ENCODE data around the gene PRSS16.

The PRSS16 gene

DNA sequence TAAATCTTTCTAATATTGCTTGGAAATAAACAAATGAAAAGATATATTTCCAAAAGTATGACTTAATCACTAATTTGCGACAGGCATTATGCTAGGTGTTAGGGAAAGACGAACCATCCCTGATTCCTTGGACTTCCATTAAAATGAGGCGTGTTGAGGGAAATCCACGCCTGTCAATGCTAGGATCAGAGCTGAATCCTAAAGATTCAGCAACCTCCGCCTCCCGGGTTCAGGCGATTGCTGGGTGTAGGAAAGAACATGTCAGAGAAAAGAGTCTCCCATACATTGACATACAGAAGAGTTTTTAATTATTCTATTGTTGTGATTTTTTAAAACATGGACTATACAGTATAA is 16.8 kb upstream of the PRSS16 start:
- Mint-ChIP-seq H3K4me1 (ENCODE audit: low read depth in 2 of 2) (no peaks in the 10 kb centered on the region), H3K4me3 (no peak overlapping the region), H3K27me3 (peaks cover 74 to 92% of the 10 kb centered on the region in 2 donors), H3K27ac (no peak overlapping the region), H3K36me3 (ENCODE audit: insufficient read depth) (no peaks in the 10 kb centered on the region), H3K9me3 (no peaks in the 10 kb centered on the region)
- no peak for DNase-seq
- ATAC-seq (replicated peaks), result no peak

GRCh38 chr6:27234576-27234975 is 12.9 kb upstream of the PRSS16 start:
- Mint-ChIP-seq H3K4me1 (ENCODE audit: low read depth in 2 of 2) (peaks cover 12% of the 10 kb centered on the region in 2 donors), H3K36me3 (ENCODE audit: insufficient read depth) (peaks cover 20% of the 10 kb centered on the region), H3K9me3 (peaks cover 4 to 12% of the 10 kb centered on the region in 2 donors), H3K27me3 (peaks cover 69 to 96% of the 10 kb centered on the region in 2 donors), H3K27ac (no peak overlapping the region), H3K4me3 (peak overlapping the region in 1 of 2 donors; percentile 1)
- ATAC-seq (replicated peaks) (no peak), DNase-seq (no peak)

DNA sequence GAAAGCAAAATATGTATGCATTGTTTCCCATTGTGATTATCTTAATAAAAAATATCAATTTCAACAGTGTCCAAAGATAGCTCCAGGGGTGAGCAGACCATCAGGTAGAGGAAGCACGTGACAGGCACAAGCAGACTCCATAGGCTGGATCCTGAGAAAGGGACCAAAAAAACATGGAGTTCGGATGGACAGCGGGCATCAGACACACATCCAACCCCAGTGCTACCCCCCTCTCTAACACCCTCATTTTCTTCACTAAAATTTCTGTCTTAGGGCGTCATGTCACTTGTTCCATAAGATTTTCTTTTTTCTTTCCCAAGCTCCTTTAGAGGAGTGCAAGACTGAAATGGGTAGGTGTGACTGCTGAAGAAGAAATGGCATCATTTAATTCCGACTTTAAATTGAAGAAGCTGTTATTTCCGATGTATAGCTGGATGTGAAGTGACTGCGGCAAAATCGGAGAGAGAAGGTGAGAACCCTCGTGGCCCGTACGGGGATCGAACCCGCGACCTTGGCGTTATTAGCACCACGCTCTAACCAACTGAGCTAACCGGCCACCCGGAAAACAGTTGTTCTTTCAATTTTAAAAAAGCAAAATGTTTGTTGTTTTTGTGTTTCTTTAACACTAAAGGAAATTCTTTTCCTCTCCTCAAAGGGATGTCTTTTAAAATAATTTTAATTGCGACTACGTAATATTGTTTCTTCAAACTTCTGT is 10.3 kb upstream of the PRSS16 start:
- DNase-seq (peak in 1 of 3 experiments; percentile 16), ATAC-seq (replicated peaks) (no peak)
- peaks cover 70 to 91% of the 10 kb centered on the region in 2 donors for H3K27me3 Mint-ChIP-seq

GRCh38 chr6:27238010-27238983 is 9.2 kb upstream of the PRSS16 start:
- peaks cover 12% of the 10 kb centered on the region in 2 donors for H3K4me1 Mint-ChIP-seq (ENCODE audit: low read depth in 2 of 2)
- ATAC-seq (replicated peaks) (no peak), DNase-seq (no peak)
- peaks cover 4 to 12% of the 10 kb centered on the region in 2 donors for H3K9me3 Mint-ChIP-seq
- H3K27me3 Mint-ChIP-seq, result peaks cover 77 to 91% of the 10 kb centered on the region in 2 donors
- peaks cover 20% of the 10 kb centered on the region for H3K36me3 Mint-ChIP-seq (ENCODE audit: insufficient read depth)
- H3K4me3 Mint-ChIP-seq, result peak overlapping the region; percentile 25 to 37
- peak overlapping the region in 1 of 2 donors; percentile 49 for H3K27ac Mint-ChIP-seq

More for the DNA sequence above, 10.3 kb upstream of the PRSS16 start:
- Mint-ChIP-seq H3K9me3 (peaks cover 4 to 12% of the 10 kb centered on the region in 2 donors), H3K36me3 (ENCODE audit: insufficient read depth) (peaks cover 20% of the 10 kb centered on the region), H3K27ac (peak overlapping the region; percentile 49 to 60), H3K4me3 (peak overlapping the region; percentile 25 to 37), H3K4me1 (ENCODE audit: low read depth in 2 of 2) (peaks cover 12% of the 10 kb centered on the region in 2 donors)

GRCh38 chr6:27239258-27239657 is 8.2 kb upstream of the PRSS16 start:
- Mint-ChIP-seq H3K27me3 (peaks cover 74 to 88% of the 10 kb centered on the region in 2 donors), H3K4me1 (ENCODE audit: low read depth in 2 of 2) (peaks cover 12% of the 10 kb centered on the region in 2 donors), H3K36me3 (ENCODE audit: insufficient read depth) (peaks cover 20% of the 10 kb centered on the region), H3K4me3 (no peak overlapping the region), H3K27ac (no peak overlapping the region), H3K9me3 (peaks cover 4 to 12% of the 10 kb centered on the region in 2 donors)
- ATAC-seq (replicated peaks), result no peak
- DNase-seq, result no peak

DNA sequence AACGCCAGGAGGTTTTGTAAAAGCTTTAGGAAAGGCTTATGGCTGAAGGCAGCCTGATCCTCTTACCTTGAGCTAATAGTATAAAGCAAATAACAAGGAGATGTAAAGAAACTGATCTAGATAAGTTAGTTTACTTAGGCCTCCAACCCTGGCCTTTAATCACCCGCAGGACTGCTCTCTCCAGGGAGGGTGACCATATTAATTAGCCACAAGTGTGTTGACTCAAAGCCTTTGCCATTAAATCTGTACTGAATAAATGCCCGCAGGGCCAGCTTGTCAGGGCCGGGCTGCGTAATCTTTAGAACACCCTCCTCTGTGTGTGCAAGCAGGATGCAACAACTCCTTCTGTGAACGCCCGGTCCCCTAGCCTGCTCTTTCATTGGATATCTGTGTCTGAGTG is 6.1 kb upstream of the PRSS16 start:
- Mint-ChIP-seq H3K9me3 (peaks cover 4 to 12% of the 10 kb centered on the region in 2 donors), H3K4me3 (no peak overlapping the region), H3K27me3 (peaks cover 63 to 66% of the 10 kb centered on the region in 2 donors), H3K4me1 (ENCODE audit: low read depth in 2 of 2) (peaks cover 12% of the 10 kb centered on the region in 2 donors), H3K36me3 (ENCODE audit: insufficient read depth) (peaks cover 20% of the 10 kb centered on the region), H3K27ac (no peak overlapping the region)
- ATAC-seq (replicated peaks), result no peak
- DNase-seq, result no peak

DNA sequence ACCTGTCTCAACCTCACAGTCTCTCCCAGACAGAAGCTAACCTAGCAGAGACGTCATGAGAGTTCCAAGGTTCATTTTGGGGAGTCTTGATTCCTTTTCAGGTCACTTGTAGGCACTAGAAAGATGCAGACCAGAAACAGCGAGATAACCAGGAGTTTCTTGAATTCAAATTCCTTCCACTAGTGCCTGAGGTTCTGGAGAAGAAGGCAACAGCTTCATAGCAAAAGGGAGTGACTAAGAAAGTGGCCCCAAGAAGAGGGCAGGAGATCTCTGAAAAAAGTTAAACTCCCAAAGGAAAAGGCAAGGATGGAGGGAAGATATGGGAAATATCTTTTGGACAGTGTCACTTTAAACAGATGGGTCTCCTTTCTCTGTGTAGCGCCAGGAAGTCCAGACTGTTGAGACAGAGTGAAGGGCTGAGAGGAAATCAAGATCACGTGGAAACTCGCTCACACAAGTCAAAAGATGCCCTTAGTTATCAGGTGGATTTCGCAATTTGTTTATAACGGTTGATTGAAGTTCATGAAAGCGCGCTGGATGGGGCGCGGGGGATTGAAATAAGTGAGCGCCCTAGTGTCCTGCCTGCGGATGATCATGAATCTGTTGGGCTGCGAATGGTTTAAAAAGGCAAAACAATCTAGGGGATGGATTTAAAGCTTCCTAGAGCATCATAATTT is 4.8 kb upstream of the PRSS16 start:
- Mint-ChIP-seq H3K4me3 (no peak overlapping the region), H3K27me3 (peaks cover 50 to 53% of the 10 kb centered on the region in 2 donors), H3K27ac (no peak overlapping the region), H3K4me1 (ENCODE audit: low read depth in 2 of 2) (peaks cover 8 to 10% of the 10 kb centered on the region in 2 donors), H3K36me3 (ENCODE audit: insufficient read depth) (peaks cover 9% of the 10 kb centered on the region), H3K9me3 (peaks cover 0 to 2% of the 10 kb centered on the region in 2 donors)
- no peak for ATAC-seq (replicated peaks)
- DNase-seq, result no peak

DNA sequence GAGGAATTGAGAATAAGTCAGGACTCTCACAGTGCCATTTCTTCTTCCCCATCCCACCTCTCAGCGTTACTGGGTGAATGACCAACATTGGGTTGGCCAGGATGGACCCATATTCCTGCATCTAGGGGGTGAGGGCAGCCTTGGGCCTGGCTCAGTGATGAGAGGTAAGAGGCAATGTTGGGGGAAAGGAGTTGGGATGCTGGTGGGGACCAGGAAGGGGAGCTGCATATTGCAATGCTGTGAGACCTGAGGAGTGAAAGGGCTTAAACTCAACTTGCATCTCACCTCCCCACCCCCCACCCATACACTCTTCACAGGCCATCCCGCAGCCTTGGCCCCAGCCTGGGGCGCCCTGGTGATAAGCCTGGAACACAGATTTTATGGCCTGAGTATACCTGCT is 1.3 kb downstream of the PRSS16 start:
- no peak for ATAC-seq (replicated peaks)
- Mint-ChIP-seq H3K27ac (no peak overlapping the region), H3K9me3 (no peaks in the 10 kb centered on the region), H3K4me3 (no peak overlapping the region), H3K36me3 (ENCODE audit: insufficient read depth) (no peaks in the 10 kb centered on the region), H3K4me1 (ENCODE audit: low read depth in 2 of 2) (peaks cover 3 to 4% of the 10 kb centered on the region in 2 donors), H3K27me3 (peaks cover 16 to 19% of the 10 kb centered on the region in 2 donors)
- DNase-seq, result no peak

DNA sequence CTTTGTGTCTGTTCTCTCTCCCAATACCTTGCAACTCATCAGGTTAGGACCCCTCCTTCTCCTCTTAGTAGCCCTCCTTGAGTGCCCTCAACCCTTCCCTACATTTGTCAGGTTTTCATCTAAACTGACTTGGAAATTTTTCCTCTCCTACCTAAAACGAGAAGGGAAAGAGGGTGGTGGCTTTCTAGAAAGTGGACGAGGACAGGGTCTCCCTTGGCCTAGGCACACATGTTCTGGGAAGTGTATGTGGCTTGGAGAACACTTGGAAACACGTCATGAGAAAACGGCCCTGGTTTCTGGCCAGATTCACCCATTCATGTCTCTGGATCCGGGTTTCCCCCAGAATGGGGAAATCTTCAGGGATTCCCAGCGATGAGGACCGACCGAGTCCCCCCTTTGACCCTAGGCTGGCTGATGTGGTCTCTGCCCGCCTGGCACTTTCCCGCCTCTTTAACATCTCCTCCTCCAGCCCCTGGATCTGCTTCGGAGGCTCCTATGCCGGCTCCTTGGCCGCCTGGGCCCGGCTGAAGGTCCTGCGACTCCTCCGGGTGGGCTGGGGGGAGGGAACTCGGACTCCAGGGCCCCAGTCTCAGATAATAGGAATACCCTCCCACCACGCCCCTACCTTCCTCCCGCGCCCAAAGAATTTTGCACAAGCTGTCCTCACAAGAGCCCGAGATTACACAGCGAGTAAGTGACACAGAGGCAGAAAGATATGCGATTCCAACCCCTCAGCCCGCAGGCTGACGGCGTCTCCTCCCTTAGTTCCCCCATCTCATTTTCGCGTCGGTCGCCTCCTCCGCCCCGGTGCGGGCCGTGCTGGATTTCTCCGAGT is 3.0 kb downstream of the PRSS16 start:
- H3K9me3 Mint-ChIP-seq, result no peaks in the 10 kb centered on the region
- DNase-seq, result peak in 1 of 3 experiments; percentile 16
- H3K4me1 Mint-ChIP-seq (ENCODE audit: low read depth in 2 of 2), result peaks cover 3 to 4% of the 10 kb centered on the region in 2 donors
- no peaks in the 10 kb centered on the region for H3K36me3 Mint-ChIP-seq (ENCODE audit: insufficient read depth)
- H3K27me3 Mint-ChIP-seq, result peaks cover 25 to 30% of the 10 kb centered on the region in 2 donors
- ATAC-seq (replicated peaks), result peak; percentile 14
- H3K27ac Mint-ChIP-seq, result peak overlapping the region; percentile 66 to 70
- peak overlapping the region; percentile 87 to 90 for H3K4me3 Mint-ChIP-seq

DNA sequence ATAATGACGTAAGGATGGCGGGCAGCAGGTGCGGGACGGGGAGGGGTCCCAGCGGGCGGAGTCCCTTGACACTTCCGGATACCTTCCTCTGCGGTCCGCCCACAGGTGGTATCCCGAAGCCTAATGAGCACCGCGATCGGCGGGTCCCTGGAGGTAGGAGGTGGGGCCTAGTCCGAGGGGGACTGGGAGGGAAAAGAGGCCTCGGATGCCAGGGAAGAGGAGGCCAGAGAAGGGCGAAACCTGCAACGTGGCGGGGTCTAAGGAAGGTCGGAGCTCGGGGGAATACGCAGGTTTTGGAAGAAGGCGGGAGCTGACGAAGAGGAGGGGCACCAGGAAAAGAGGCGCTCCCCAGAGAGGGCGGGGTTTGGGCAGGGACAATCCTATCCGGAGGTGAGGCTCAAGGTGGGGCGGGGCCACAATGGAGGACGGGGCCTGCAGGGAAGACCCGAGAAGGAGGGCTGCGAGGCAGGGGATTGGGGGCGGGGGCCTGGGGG is 3.7 kb downstream of the PRSS16 start:
- Mint-ChIP-seq H3K4me3 (peak overlapping the region; percentile 87 to 90), H3K9me3 (no peaks in the 10 kb centered on the region), H3K27me3 (peaks cover 27 to 36% of the 10 kb centered on the region in 2 donors), H3K36me3 (ENCODE audit: insufficient read depth) (no peaks in the 10 kb centered on the region), H3K4me1 (ENCODE audit: low read depth in 2 of 2) (peaks cover 3 to 4% of the 10 kb centered on the region in 2 donors), H3K27ac (peak overlapping the region; percentile 66 to 70)
- DNase-seq (peak; percentile 27 to 29 (median 28)), ATAC-seq (replicated peaks) (peak; percentile 58)

DNA sequence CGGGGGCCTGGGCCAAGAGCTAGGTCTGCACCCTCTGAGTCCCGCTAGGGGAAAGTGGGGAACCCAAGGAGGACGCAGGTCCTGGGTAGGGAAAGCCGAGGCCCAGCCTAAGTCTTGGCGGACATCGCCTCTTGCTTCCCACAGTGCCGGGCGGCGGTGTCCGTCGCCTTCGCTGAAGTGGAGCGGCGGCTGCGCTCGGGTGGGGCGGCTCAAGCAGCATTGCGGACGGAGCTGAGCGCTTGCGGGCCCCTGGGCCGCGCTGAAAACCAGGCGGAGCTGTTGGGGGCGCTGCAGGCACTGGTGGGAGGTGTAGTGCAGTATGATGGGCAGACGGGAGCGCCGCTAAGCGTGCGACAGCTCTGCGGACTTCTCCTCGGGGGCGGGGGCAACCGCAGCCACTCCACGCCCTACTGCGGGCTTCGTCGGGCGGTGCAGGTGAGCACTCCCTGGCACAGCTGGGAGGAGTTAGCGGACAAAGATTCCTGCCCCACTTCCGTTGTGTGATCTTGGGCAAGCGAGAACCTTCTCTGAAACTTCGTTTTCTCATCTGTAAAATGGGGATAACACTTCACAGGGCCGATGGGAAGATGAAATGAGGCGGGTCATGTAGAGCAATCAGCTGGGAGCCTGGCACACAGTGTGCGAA is 4.2 kb downstream of the PRSS16 start:
- DNase-seq (peak; percentile 56 to 59 (median 57)), ATAC-seq (replicated peaks) (peak; percentile 92)
- Mint-ChIP-seq H3K36me3 (ENCODE audit: insufficient read depth) (no peaks in the 10 kb centered on the region), H3K4me3 (peak overlapping the region; percentile 87 to 90), H3K9me3 (no peaks in the 10 kb centered on the region), H3K27me3 (peaks cover 27 to 41% of the 10 kb centered on the region in 2 donors), H3K4me1 (ENCODE audit: low read depth in 2 of 2) (peaks cover 3 to 4% of the 10 kb centered on the region in 2 donors), H3K27ac (peak overlapping the region in 1 of 2 donors; percentile 6)

DNA sequence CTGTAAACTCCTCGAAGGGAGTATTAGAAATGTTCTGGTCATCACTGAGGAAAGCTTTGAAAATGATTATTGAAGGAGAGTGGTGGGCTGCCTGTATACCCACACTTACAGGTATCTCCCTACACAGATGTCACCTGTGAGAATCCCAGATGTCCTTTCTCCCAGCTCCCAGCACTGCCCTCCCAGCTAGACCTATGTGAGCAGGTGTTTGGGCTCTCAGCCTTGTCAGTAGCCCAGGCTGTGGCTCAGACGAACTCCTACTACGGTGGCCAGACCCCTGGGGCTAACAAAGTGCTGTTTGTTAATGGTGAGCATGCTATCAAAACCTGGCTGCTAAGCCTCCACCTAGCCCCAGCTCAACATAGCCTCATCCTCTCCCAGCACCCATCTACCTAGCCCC is 7.1 kb downstream of the PRSS16 start:
- peaks cover 3 to 4% of the 10 kb centered on the region in 2 donors for H3K4me1 Mint-ChIP-seq (ENCODE audit: low read depth in 2 of 2)
- no peak overlapping the region for H3K27ac Mint-ChIP-seq
- H3K4me3 Mint-ChIP-seq, result no peak overlapping the region
- no peak for DNase-seq
- no peaks in the 10 kb centered on the region for H3K9me3 Mint-ChIP-seq
- H3K27me3 Mint-ChIP-seq, result peaks cover 31 to 45% of the 10 kb centered on the region in 2 donors
- ATAC-seq (replicated peaks), result no peak
- H3K36me3 Mint-ChIP-seq (ENCODE audit: insufficient read depth), result peaks cover 3% of the 10 kb centered on the region
